ENCODE results near the gene MYO5C. TPM values are rescaled to one million over a fixed set of nuclear protein-coding genes. Genes with fewer than 3 reads are reported as not detected.

MYO5C gene
- polyA plus RNA-seq, 1 donor (not counting 4 experiments of a cell fraction or from before 2014, with no cell fraction given), result 0.16 TPM

GRCh38 chr15:52338891-52339290 lies 43.3 kb upstream of the MYO5C start:
- Histone ChIP-seq H3K4me1 (ENCODE audit: control insufficient read depth, extremely low read depth, insufficient read depth, low read length) (peaks cover 25% of the 10 kb centered on the region), H3K27ac (ENCODE audit: control insufficient read depth, insufficient read depth, low read length) (no peak overlapping the region), H3K9ac (ENCODE audit: control insufficient read depth, extremely low read depth, insufficient read depth, low read length) (no peak overlapping the region), H3K79me2 (ENCODE audit: control insufficient read depth, insufficient read depth, low read length) (no peaks in the 10 kb centered on the region), H3K9me1 (ENCODE audit: control insufficient read depth, extremely low read depth, insufficient read depth, low read length) (no peaks in the 10 kb centered on the region), H4K20me1 (ENCODE audit: control insufficient read depth, extremely low read depth, insufficient read depth, low read length) (no peaks in the 10 kb centered on the region), H3K27me3 (ENCODE audit: control insufficient read depth, extremely low read depth, insufficient read depth, low read length) (no peaks in the 10 kb centered on the region), H3K9me3 (ENCODE audit: control insufficient read depth, low read depth, low read length) (no peaks in the 10 kb centered on the region), H3K36me3 (ENCODE audit: control insufficient read depth in 2 of 2, extremely low read depth in 1 of 2, insufficient read depth in 2 of 2, low read length in 2 of 2) (peaks cover 2 to 11% of the 10 kb centered on the region in 2 experiments), H3K4me3 (ENCODE audit: control insufficient read depth in 2 of 3, extremely low read depth in 1 of 3, insufficient read depth in 2 of 3, low read depth in 1 of 3, low read length in 3 of 3) (no peak overlapping the region), H2AFZ (ENCODE audit: control insufficient read depth, low read length) (no peak overlapping the region), H3K4me2 (ENCODE audit: control insufficient read depth, extremely low read depth, insufficient read depth, low read depth, low read length) (no peak overlapping the region)
- TF ChIP-seq CTCF (optimal IDR thresholded peaks at IDR 0.05 in 1 of 3, IDR thresholded peaks at IDR 0.05 in 1 of 3, conservative IDR thresholded peaks at IDR 0.05 in 1 of 3; ENCODE audit: extremely low read depth in 1 of 3, insufficient read depth in 2 of 3, low read length in 3 of 3) (no peak), EZH2 (IDR thresholded peaks at IDR 0.05; ENCODE audit: low read length) (no peak)
- no peak for DNase-seq (ENCODE audit: low read depth, low spot score)
- dilution Hi-C loops (cut with MboI; ENCODE audit: extremely low pct_ligation_motif_present, low sequenced_read_pairs), result no loop called here
- FAIRE-seq, result no peak

GRCh38 chr15:52338058-52338457 lies 42.5 kb upstream of the MYO5C start:
- DNase-seq (ENCODE audit: low read depth, low spot score) (no peak), FAIRE-seq (no peak)
- Histone ChIP-seq H3K4me1 (ENCODE audit: control insufficient read depth, extremely low read depth, insufficient read depth, low read length) (peaks cover 25% of the 10 kb centered on the region), H3K4me2 (ENCODE audit: control insufficient read depth, extremely low read depth, insufficient read depth, low read depth, low read length) (no peak overlapping the region), H4K20me1 (ENCODE audit: control insufficient read depth, extremely low read depth, insufficient read depth, low read length) (no peaks in the 10 kb centered on the region), H3K9me1 (ENCODE audit: control insufficient read depth, extremely low read depth, insufficient read depth, low read length) (no peaks in the 10 kb centered on the region), H3K79me2 (ENCODE audit: control insufficient read depth, insufficient read depth, low read length) (no peaks in the 10 kb centered on the region), H3K27me3 (ENCODE audit: control insufficient read depth, extremely low read depth, insufficient read depth, low read length) (no peaks in the 10 kb centered on the region), H3K9me3 (ENCODE audit: control insufficient read depth, low read depth, low read length) (no peaks in the 10 kb centered on the region), H3K4me3 (ENCODE audit: control insufficient read depth in 2 of 3, extremely low read depth in 1 of 3, insufficient read depth in 2 of 3, low read depth in 1 of 3, low read length in 3 of 3) (no peak overlapping the region), H3K9ac (ENCODE audit: control insufficient read depth, extremely low read depth, insufficient read depth, low read length) (no peak overlapping the region), H2AFZ (ENCODE audit: control insufficient read depth, low read length) (no peak overlapping the region), H3K27ac (ENCODE audit: control insufficient read depth, insufficient read depth, low read length) (no peak overlapping the region), H3K36me3 (ENCODE audit: control insufficient read depth in 2 of 2, extremely low read depth in 1 of 2, insufficient read depth in 2 of 2, low read length in 2 of 2) (peaks cover 2 to 11% of the 10 kb centered on the region in 2 experiments)
- TF ChIP-seq EZH2 (IDR thresholded peaks at IDR 0.05; ENCODE audit: low read length) (no peak), CTCF (optimal IDR thresholded peaks at IDR 0.05 in 1 of 3, IDR thresholded peaks at IDR 0.05 in 1 of 3, conservative IDR thresholded peaks at IDR 0.05 in 1 of 3; ENCODE audit: extremely low read depth in 1 of 3, insufficient read depth in 2 of 3, low read length in 3 of 3) (no peak)
- dilution Hi-C loops (cut with MboI; ENCODE audit: extremely low pct_ligation_motif_present, low sequenced_read_pairs), result no loop called here

Measured in keratinocyte (primary cell).